HEK293T (cell line): ENCODE data around the gene THAP6.
"Not testable (repeated sequence)": the region's sequence is repeated elsewhere in the genome, so short reads cannot be mapped to it uniquely, and the experiment has no call there.

Experiments
- CTCF ChIA-PET: fragments of 350-600 bp; formaldehyde crosslinking; extraction: SDS; loops from one replicate; lab custom pipeline; 2021; ENCODE audit warnings: antibody characterized with exemption, inconsistent platforms; lab: Yijun Ruan, JAX
- POLR2A ChIA-PET: fragments of 350-600 bp; formaldehyde crosslinking; extraction: SDS; loops from one replicate; lab custom pipeline; 2020; ENCODE audit warnings: antibody characterized with exemption, inconsistent platforms; lab: Yijun Ruan, JAX
- DNase-seq: peaks from one replicate; pipeline ENCODE4 v3.0.0; 2012; ENCODE audit warnings: mixed read lengths; ENCODE audit errors: extremely low spot score
- ARNT ChIP-seq: fragments of 450-650 bp; IDR thresholded peaks from 2 replicates; pipeline ENCODE4 v1.6.1; 2017; ENCODE audit warnings: mild to moderate bottlenecking
- BHLHE40 ChIP-seq: fragments of 450-650 bp; IDR thresholded peaks from 2 replicates; pipeline ENCODE4 v1.6.1; 2016; ENCODE audit warnings: mild to moderate bottlenecking, moderate library complexity, borderline replicate concordance
- CTBP1 ChIP-seq: fragments of 450-650 bp; IDR thresholded peaks from 2 replicates; pipeline ENCODE4 v1.6.1; 2016; ENCODE audit warnings: borderline replicate concordance
- ELF4 ChIP-seq: fragments of 450-650 bp; IDR thresholded peaks from 2 replicates; pipeline ENCODE4 v1.6.1; 2017; ENCODE audit warnings: antibody characterized with exemption
- FOXA1 ChIP-seq: fragments of 450-650 bp; IDR thresholded peaks from 2 replicates; pipeline ENCODE4 v1.6.1; 2016; ENCODE audit warnings: mild to moderate bottlenecking
- FOXK2 ChIP-seq: fragments of 450-650 bp; IDR thresholded peaks from 2 replicates; pipeline ENCODE4 v1.6.1; 2016; ENCODE audit warnings: mild to moderate bottlenecking
- FOXM1 ChIP-seq: fragments of 450-650 bp; IDR thresholded peaks from 2 replicates; pipeline ENCODE4 v1.6.1; 2017; ENCODE audit warnings: mild to moderate bottlenecking, borderline replicate concordance
- HDGF ChIP-seq: fragments of 450-650 bp; IDR thresholded peaks from 2 replicates; pipeline ENCODE4 v1.6.1; 2017; ENCODE audit warnings: antibody characterized with exemption, borderline replicate concordance
- L3MBTL2 ChIP-seq: fragments of 450-650 bp; conservative IDR thresholded peaks from 2 replicates; pipeline ENCODE4 v1.6.1; 2016; ENCODE audit warnings: mild to moderate bottlenecking
- LEF1 ChIP-seq: fragments of 450-650 bp; IDR thresholded peaks from 2 replicates; pipeline ENCODE4 v1.6.1; 2017; ENCODE audit warnings: mild to moderate bottlenecking, borderline replicate concordance
- NFRKB ChIP-seq: fragments of 450-650 bp; IDR thresholded peaks from 2 replicates; pipeline ENCODE4 v1.6.1; 2016; ENCODE audit warnings: mild to moderate bottlenecking, moderate library complexity
- PKNOX1 ChIP-seq: fragments of 450-650 bp; IDR thresholded peaks from 2 replicates; pipeline ENCODE4 v1.6.1; 2016
- SP1 ChIP-seq: fragments of 450-650 bp; IDR thresholded peaks from 2 replicates; pipeline ENCODE4 v1.6.1; 2017
- SUZ12 ChIP-seq: fragments of 450-650 bp; IDR thresholded peaks from 2 replicates; pipeline ENCODE4 v1.6.1; 2016; ENCODE audit warnings: mild to moderate bottlenecking
- TARDBP ChIP-seq: fragments of 450-650 bp; IDR thresholded peaks from 2 replicates; pipeline ENCODE4 v1.6.1; 2016
- ZNF384 ChIP-seq: fragments of 450-650 bp; IDR thresholded peaks from 2 replicates; pipeline ENCODE4 v1.6.1; 2016

THAP6 gene

GRCh38 chr4:75542824-75543223, 28.6 kb downstream of the THAP6 start:
- POLR2A ChIA-PET = no interaction called here
- no peak for DNase-seq
- CTCF ChIA-PET = interaction anchor here (0.5 to 1.0 kb wide), 2 partner anchors 110 to 610 kb away, joined by 3 read pairs; partner anchors contain the start of gene PARM1
- TF ChIP-seq CTBP1 (no peak), L3MBTL2 (no peak), ZNF384 (no peak), ARNT (no peak), FOXK2 (no peak), HDGF (no peak), LEF1 (no peak), TARDBP (no peak), FOXA1 (no peak), SP1 (no peak), FOXM1 (no peak), ELF4 (no peak)

- POLR2A ChIA-PET = interaction anchor here (1.8 kb wide), 1 partner anchor 30 kb away, joined by 5 read pairs; the partner anchor contains the start of genes RCHY1 and THAP6
- CTCF ChIA-PET, DNase-seq: not testable (repeated sequence)
Observed at GRCh38 chr4:75544220-75544619, 29.9 kb downstream of the THAP6 start.

GRCh38 chr4:75544870-75545269, 30.6 kb downstream of the THAP6 start:
- CTCF ChIA-PET = no interaction called here
- POLR2A ChIA-PET = interaction anchor here (1.8 kb wide), 1 partner anchor 31 kb away, joined by 5 read pairs; the partner anchor contains the start of genes RCHY1 and THAP6
- no peak for DNase-seq
- TF ChIP-seq ELF4 (no peak), SP1 (no peak), TARDBP (no peak), FOXA1 (no peak), L3MBTL2 (no peak), LEF1 (no peak), ARNT (no peak), HDGF (no peak), FOXM1 (no peak), PKNOX1 (no peak), CTBP1 (no peak), ZNF384 (no peak), BHLHE40 (no peak), FOXK2 (no peak), NFRKB (no peak), SUZ12 (no peak)

GRCh38 chr4:75545526-75545925, 31.3 kb downstream of the THAP6 start:
- no peak for DNase-seq
- no peak for TF ChIP-seq BHLHE40
- no peak for TF ChIP-seq TARDBP
- no peak for TF ChIP-seq L3MBTL2
- no peak for TF ChIP-seq LEF1
- no peak for TF ChIP-seq FOXA1
- TF ChIP-seq NFRKB = no peak
- no peak for TF ChIP-seq SUZ12
- no peak for TF ChIP-seq FOXK2
- no peak for TF ChIP-seq ZNF384
- TF ChIP-seq SP1 = no peak
- ChIA-PET CTCF (interaction anchor here (0.7 kb wide), 1 partner anchor 60 kb away, joined by 3 read pairs; no protein-coding TSS in a partner anchor), POLR2A (no interaction called here)

GRCh38 chr4:75547647-75548387, 33.5 kb downstream of the THAP6 start:
- CTCF ChIA-PET = no interaction called here
- DNase-seq = no peak
- TF ChIP-seq NFRKB (no peak), BHLHE40 (no peak), FOXA1 (no peak)
- POLR2A ChIA-PET = no interaction called here

GRCh38 chr4:75549019-75549418, 34.7 kb downstream of the THAP6 start:
- ChIA-PET POLR2A (no interaction called here), CTCF (no interaction called here)
- DNase-seq = no peak
- TF ChIP-seq TARDBP (no peak), L3MBTL2 (no peak), SUZ12 (no peak), FOXK2 (no peak), BHLHE40 (no peak), FOXA1 (no peak), NFRKB (no peak), ARNT (no peak), SP1 (no peak), LEF1 (no peak), ELF4 (no peak), CTBP1 (no peak), HDGF (no peak), FOXM1 (no peak), ZNF384 (no peak), PKNOX1 (no peak)

- TF ChIP-seq BHLHE40 = no peak
- CTCF ChIA-PET = no interaction called here
- DNase-seq = no peak
- POLR2A ChIA-PET = no interaction called here
Observed at GRCh38 chr4:75552452-75552851, 38.2 kb downstream of the THAP6 start.
